Cortex of kidney (tissue), 1 donor: Measurements from ENCODE around the gene ENPEP.

Source experiments
- DNase-seq: peaks from one replicate; lab custom pipeline; 2025; lab: John Stamatoyannopoulos, UW

ENPEP gene

GRCh38 chr4:110610620-110610939, 134.6 kb downstream of the ENPEP start:
- no peak for DNase-seq

GRCh38 chr4:110610940-110611831, 135.2 kb downstream of the ENPEP start:
- no peak for DNase-seq

- no peak for DNase-seq
Measured at GRCh38 chr4:110611968-110612447, 136.1 kb downstream of the ENPEP start.

- DNase-seq = no peak
Measured at GRCh38 chr4:110612631-110613269, 136.8 kb downstream of the ENPEP start.

- no peak for DNase-seq
Measured at GRCh38 chr4:110613745-110614144, 137.8 kb downstream of the ENPEP start.

- no peak for DNase-seq
Measured at GRCh38 chr4:110614173-110614963, 138.4 kb downstream of the ENPEP start.
